HepG2 (cell line): ENCODE measurements around the gene AGBL2. TPM values are rescaled to one million over a fixed set of nuclear protein-coding genes. Genes with fewer than 3 reads are reported as not detected.

Experiments
- AGO2 ChIP-seq: fragments of 200-400 bp; formaldehyde crosslinking; optimal IDR thresholded peaks from 2 replicates; pipeline ENCODE3; 2017; ENCODE audit warnings: mild to moderate bottlenecking, low read depth, low read length, moderate library complexity
- CBX1 ChIP-seq: IDR thresholded peaks from one replicate; pipeline ENCODE4 v1.6.1; 2016; ENCODE audit warnings: antibody characterized with exemption, low read depth
- GPBP1L1 ChIP-seq: sonication (generic); formaldehyde crosslinking; IDR thresholded peaks from 2 replicates; pipeline ENCODE4 v1.5.0; 2020; ENCODE audit warnings: mild to moderate bottlenecking, missing genetic modification reagents
- HDAC1 ChIP-seq: sonication (generic); formaldehyde crosslinking; IDR thresholded peaks from 2 replicates; pipeline ENCODE4 v1.5.1; 2020; ENCODE audit warnings: mild to moderate bottlenecking, missing genetic modification reagents
- NR0B2 ChIP-seq: sonication (generic); formaldehyde crosslinking; IDR thresholded peaks from 2 replicates; pipeline ENCODE4 v1.4.0; 2020; ENCODE audit warnings: mild to moderate bottlenecking, missing genetic modification reagents
- PHF20 ChIP-seq: sonication (generic); formaldehyde crosslinking; IDR thresholded peaks from 2 replicates; pipeline ENCODE4 v1.5.0; 2020; ENCODE audit warnings: mild to moderate bottlenecking, missing genetic modification reagents
- RFX3 ChIP-seq: IDR thresholded peaks from 2 replicates; pipeline ENCODE4 v1.6.1; 2016; ENCODE audit warnings: missing biosample characterization, missing genetic modification reagents
- SCMH1 ChIP-seq: sonication (generic); formaldehyde crosslinking; IDR thresholded peaks from 2 replicates; pipeline ENCODE4 v1.9.0; 2021; ENCODE audit warnings: missing genetic modification reagents, mild to moderate bottlenecking, borderline replicate concordance
- ZNF138 ChIP-seq: sonication (generic); formaldehyde crosslinking; IDR thresholded peaks from 2 replicates; pipeline ENCODE4 v1.5.0; 2020; ENCODE audit warnings: mild to moderate bottlenecking, low read depth, missing genetic modification reagents
- ZNF333 ChIP-seq: sonication (generic); formaldehyde crosslinking; IDR thresholded peaks from 2 replicates; pipeline ENCODE4 v1.4.0; 2020; ENCODE audit warnings: mild to moderate bottlenecking, missing genetic modification reagents, borderline replicate concordance
- ZNF451 ChIP-seq: sonication (generic); formaldehyde crosslinking; IDR thresholded peaks from 2 replicates; pipeline ENCODE4 v1.5.0; 2020; ENCODE audit warnings: mild to moderate bottlenecking, missing genetic modification reagents
- ZNF543 ChIP-seq: sonication (generic); formaldehyde crosslinking; IDR thresholded peaks from 2 replicates; pipeline ENCODE4 v1.4.0; 2020; ENCODE audit warnings: mild to moderate bottlenecking, missing genetic modification reagents
- ZNF549 ChIP-seq: sonication (generic); formaldehyde crosslinking; IDR thresholded peaks from 2 replicates; pipeline ENCODE4 v1.5.0; 2020; ENCODE audit warnings: missing genetic modification reagents
- ZNF609 ChIP-seq: sonication (generic); formaldehyde crosslinking; IDR thresholded peaks from 2 replicates; pipeline ENCODE4 v1.4.0; 2020; ENCODE audit warnings: mild to moderate bottlenecking, missing genetic modification reagents, borderline replicate concordance
- ZNF749 ChIP-seq: sonication (generic); formaldehyde crosslinking; IDR thresholded peaks from 2 replicates; pipeline ENCODE4 v1.8.0; 2022; ENCODE audit warnings: mild to moderate bottlenecking, missing genetic modification reagents, moderate library complexity, borderline replicate concordance
- ZNF770 ChIP-seq: sonication (generic); formaldehyde crosslinking; IDR thresholded peaks from 2 replicates; pipeline ENCODE4 v1.5.0; 2020; ENCODE audit warnings: mild to moderate bottlenecking, missing genetic modification reagents
- ZNF839 ChIP-seq: sonication (generic); formaldehyde crosslinking; IDR thresholded peaks from 2 replicates; pipeline ENCODE4 v1.4.0; 2020; ENCODE audit warnings: missing genetic modification reagents, mild to moderate bottlenecking, borderline replicate concordance
- polyA plus RNA-seq, 8 experiments: library from polyadenylated mRNA; depleted of rRNA in 3 of 8; stranded (reverse) in 7 of 8; unstranded in 1 of 8; fragments of >200 nt; fragmentation: Illumina TruSeq in 4 of 8; extraction: Trizol in 4 of 8; gene quantifications; 2 replicates each; pipeline versions ENCODE4 v1.2.1 to v1.2.3, GENCODE V29; 2011 to 2016; ENCODE audit warnings: low read depth in 4 of 8, missing spikeins in 1 of 8, mixed read lengths in 1 of 8; ENCODE audit not compliant: insufficient read depth in 1 of 8
- total RNA-seq, 5 experiments: library from RNA; depleted of rRNA; stranded (reverse); fragments of >200 nt; fragmentation: Illumina TruSeq; extraction: Trizol; gene quantifications; 2 replicates each; pipeline ENCODE4 v1.2.3, GENCODE V29; 2016; ENCODE audit warnings: low read depth in 1 of 5
- TF ChIP-seq, protein P1 (sequence below): sonication (generic); formaldehyde crosslinking; IDR thresholded peaks from 2 replicates; pipeline ENCODE4 v1.4.0; 2020; ENCODE audit warnings: mild to moderate bottlenecking, missing genetic modification reagents

Gene AGBL2
- total and polyA plus RNA-seq, 2 of the 13 experiments (the other 11 are each of a cell fraction or from before 2014, with no cell fraction given): 1.6 to 5.7 TPM

DNA sequence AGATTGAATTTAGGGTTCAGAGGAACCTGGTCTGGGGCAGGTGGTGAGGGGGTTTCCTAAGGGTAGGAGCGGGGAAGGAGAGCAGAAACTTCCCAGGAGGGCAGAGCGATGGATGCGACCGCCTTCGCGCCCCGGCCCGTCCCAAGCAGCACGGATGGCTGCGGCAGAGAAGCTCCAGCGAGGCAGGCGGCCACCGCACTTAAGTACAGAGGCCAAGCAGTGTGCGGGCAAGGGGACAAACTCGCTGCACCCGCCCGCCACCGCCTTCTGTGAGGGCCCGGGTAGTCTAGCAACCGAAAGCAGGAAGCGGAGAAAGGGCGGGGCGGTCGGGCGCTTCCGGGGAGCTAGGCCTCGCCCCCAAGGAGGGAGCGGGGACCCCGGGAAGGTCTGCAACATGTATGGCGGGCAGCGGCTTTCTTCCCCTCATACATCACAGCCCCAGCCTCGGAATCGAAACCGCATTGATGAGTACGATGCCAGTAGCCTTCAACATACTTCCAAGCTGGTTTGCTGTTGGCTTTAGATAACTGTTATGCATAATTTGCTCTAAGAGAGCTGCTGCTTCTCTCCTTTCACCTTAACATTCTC lies at the start of gene AGBL2 (continued):
- TF ChIP-seq ZNF549 (CRISPR knock-in tag) (no peak), ZNF333 (CRISPR knock-in tag) (peak; percentile 32; the same call in 1 of the 2 replicates), GPBP1L1 (CRISPR knock-in tag) (no peak), ZNF749 (0 out of 2 replicates have a peak, but pooled peaks have one; percentile 44), ZNF609 (CRISPR knock-in tag) (no peak; the same call in 1 of the 2 replicates), ZNF138 (CRISPR knock-in tag) (peak; percentile 67; the same call in 1 of the 2 replicates), ZNF543 (CRISPR knock-in tag) (peak; percentile 57; the same call in 1 of the 2 replicates), ZNF770 (peak; percentile 67; the same call in 1 of the 2 replicates), PHF20 (peak; percentile 82), ZNF451 (CRISPR knock-in tag) (no peak), HDAC1 (CRISPR knock-in tag) (peak; percentile 79), NR0B2 (CRISPR knock-in tag) (no peak), ZNF839 (CRISPR knock-in tag) (peak; percentile 77; the same call in 1 of the 2 replicates), SCMH1 (no peak), CBX1 (peak; percentile 72), RFX3 (CRISPR knock-in tag) (peak; percentile 54; the same call in 1 of the 2 replicates), AGO2 (peak; percentile 95)
- TF ChIP-seq, protein P1, sequence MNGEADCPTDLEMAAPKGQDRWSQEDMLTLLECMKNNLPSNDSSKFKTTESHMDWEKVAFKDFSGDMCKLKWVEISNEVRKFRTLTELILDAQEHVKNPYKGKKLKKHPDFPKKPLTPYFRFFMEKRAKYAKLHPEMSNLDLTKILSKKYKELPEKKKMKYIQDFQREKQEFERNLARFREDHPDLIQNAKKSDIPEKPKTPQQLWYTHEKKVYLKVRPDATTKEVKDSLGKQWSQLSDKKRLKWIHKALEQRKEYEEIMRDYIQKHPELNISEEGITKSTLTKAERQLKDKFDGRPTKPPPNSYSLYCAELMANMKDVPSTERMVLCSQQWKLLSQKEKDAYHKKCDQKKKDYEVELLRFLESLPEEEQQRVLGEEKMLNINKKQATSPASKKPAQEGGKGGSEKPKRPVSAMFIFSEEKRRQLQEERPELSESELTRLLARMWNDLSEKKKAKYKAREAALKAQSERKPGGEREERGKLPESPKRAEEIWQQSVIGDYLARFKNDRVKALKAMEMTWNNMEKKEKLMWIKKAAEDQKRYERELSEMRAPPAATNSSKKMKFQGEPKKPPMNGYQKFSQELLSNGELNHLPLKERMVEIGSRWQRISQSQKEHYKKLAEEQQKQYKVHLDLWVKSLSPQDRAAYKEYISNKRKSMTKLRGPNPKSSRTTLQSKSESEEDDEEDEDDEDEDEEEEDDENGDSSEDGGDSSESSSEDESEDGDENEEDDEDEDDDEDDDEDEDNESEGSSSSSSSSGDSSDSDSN (CRISPR knock-in tag): peak; percentile 55
